Measurements from ENCODE around the gene OPCML. TPM values are rescaled to one million over a fixed set of nuclear protein-coding genes. Genes with fewer than 3 reads are reported as not detected.

OPCML gene
- total and polyA plus RNA-seq, 2 donors (not counting 1 experiment from before 2014, with no cell fraction given), result 0.99 to 2.8 TPM

GRCh38 chr11:133133606-133134005, 398.7 kb downstream of the OPCML start:
- TF ChIP-seq EZH2 (IDR thresholded peaks at IDR 0.05; ENCODE audit: low read length, missing control alignments) (no peak), CTCF (conservative IDR thresholded peaks at IDR 0.05 in 1 of 2, IDR thresholded peaks at IDR 0.05 in 1 of 2; ENCODE audit: low read depth in 1 of 2, low read length in 2 of 2) (no peak)
- H3K4me2 ChIP-seq (ENCODE audit: extremely low read depth, insufficient read depth, low read length), result no peak overlapping the region
- H3K27ac ChIP-seq (ENCODE audit: insufficient read depth, low read length), result no peak overlapping the region
- DNase-seq (ENCODE audit: low read depth in 2 of 2), result no peak
- H3K9ac ChIP-seq (ENCODE audit: insufficient read depth, low read length), result no peak overlapping the region
- no peaks in the 10 kb centered on the region for H3K79me2 ChIP-seq (ENCODE audit: control insufficient read depth, insufficient read depth, low read length)
- no peaks in the 10 kb centered on the region for H3K27me3 ChIP-seq (ENCODE audit: control insufficient read depth, insufficient read depth, low read length)
- H3K36me3 ChIP-seq (ENCODE audit: control insufficient read depth, insufficient read depth, low read length), result no peaks in the 10 kb centered on the region
- H3K9me3 ChIP-seq (ENCODE audit: control insufficient read depth, insufficient read depth, low read depth, low read length), result no peaks in the 10 kb centered on the region
- H3K4me1 ChIP-seq (ENCODE audit: control insufficient read depth, extremely low read depth, insufficient read depth, low read length), result no peaks in the 10 kb centered on the region
- H2AFZ ChIP-seq (ENCODE audit: low read length), result no peak overlapping the region
- H4K20me1 ChIP-seq (ENCODE audit: control insufficient read depth, extremely low read depth, insufficient read depth, low read length), result no peaks in the 10 kb centered on the region
- H3K4me3 ChIP-seq (replicated peaks in 1 of 4; ENCODE audit: control extremely low read depth in 1 of 4, insufficient read depth in 1 of 4, low read depth in 3 of 4, low read length in 4 of 4), result no peak overlapping the region

GRCh38 chr11:133133050-133133449, 399.3 kb downstream of the OPCML start:
- no peaks in the 10 kb centered on the region for H3K36me3 ChIP-seq (ENCODE audit: control insufficient read depth, insufficient read depth, low read length)
- no peaks in the 10 kb centered on the region for H3K4me1 ChIP-seq (ENCODE audit: control insufficient read depth, extremely low read depth, insufficient read depth, low read length)
- no peak overlapping the region for H3K9ac ChIP-seq (ENCODE audit: insufficient read depth, low read length)
- no peak for DNase-seq (ENCODE audit: low read depth in 2 of 2)
- no peaks in the 10 kb centered on the region for H3K79me2 ChIP-seq (ENCODE audit: control insufficient read depth, insufficient read depth, low read length)
- no peak overlapping the region for H3K4me2 ChIP-seq (ENCODE audit: extremely low read depth, insufficient read depth, low read length)
- no peak for TF ChIP-seq CTCF (conservative IDR thresholded peaks at IDR 0.05 in 1 of 2, IDR thresholded peaks at IDR 0.05 in 1 of 2; ENCODE audit: low read depth in 1 of 2, low read length in 2 of 2)
- TF ChIP-seq EZH2 (IDR thresholded peaks at IDR 0.05; ENCODE audit: low read length, missing control alignments), result no peak
- no peak overlapping the region for H3K4me3 ChIP-seq (replicated peaks in 1 of 4; ENCODE audit: control extremely low read depth in 1 of 4, insufficient read depth in 1 of 4, low read depth in 3 of 4, low read length in 4 of 4)
- no peaks in the 10 kb centered on the region for H3K9me3 ChIP-seq (ENCODE audit: control insufficient read depth, insufficient read depth, low read depth, low read length)
- H3K27ac ChIP-seq (ENCODE audit: insufficient read depth, low read length), result no peak overlapping the region
- no peaks in the 10 kb centered on the region for H3K27me3 ChIP-seq (ENCODE audit: control insufficient read depth, insufficient read depth, low read length)
- H4K20me1 ChIP-seq (ENCODE audit: control insufficient read depth, extremely low read depth, insufficient read depth, low read length), result no peaks in the 10 kb centered on the region
- H2AFZ ChIP-seq (ENCODE audit: low read length), result no peak overlapping the region

- Histone ChIP-seq H3K4me1 (ENCODE audit: control insufficient read depth, extremely low read depth, insufficient read depth, low read length) (no peaks in the 10 kb centered on the region), H3K27ac (ENCODE audit: insufficient read depth, low read length) (no peak overlapping the region), H3K27me3 (ENCODE audit: control insufficient read depth, insufficient read depth, low read length) (no peaks in the 10 kb centered on the region), H2AFZ (ENCODE audit: low read length) (no peak overlapping the region), H3K9me3 (ENCODE audit: control insufficient read depth, insufficient read depth, low read depth, low read length) (no peaks in the 10 kb centered on the region), H4K20me1 (ENCODE audit: control insufficient read depth, extremely low read depth, insufficient read depth, low read length) (no peaks in the 10 kb centered on the region), H3K4me2 (ENCODE audit: extremely low read depth, insufficient read depth, low read length) (no peak overlapping the region), H3K79me2 (ENCODE audit: control insufficient read depth, insufficient read depth, low read length) (no peaks in the 10 kb centered on the region), H3K36me3 (ENCODE audit: control insufficient read depth, insufficient read depth, low read length) (no peaks in the 10 kb centered on the region), H3K9ac (ENCODE audit: insufficient read depth, low read length) (no peak overlapping the region), H3K4me3 (replicated peaks in 1 of 4; ENCODE audit: control extremely low read depth in 1 of 4, insufficient read depth in 1 of 4, low read depth in 3 of 4, low read length in 4 of 4) (no peak overlapping the region)
- no peak for TF ChIP-seq CTCF (conservative IDR thresholded peaks at IDR 0.05 in 1 of 2, IDR thresholded peaks at IDR 0.05 in 1 of 2; ENCODE audit: low read depth in 1 of 2, low read length in 2 of 2)
- no peak for TF ChIP-seq EZH2 (IDR thresholded peaks at IDR 0.05; ENCODE audit: low read length, missing control alignments)
- DNase-seq (ENCODE audit: low read depth in 2 of 2), result no peak
These were observed 404.6 kb downstream of the OPCML start for GRCh38 chr11:133127741-133128140.
